Right hindlimb (tissue), 1 donor: ENCODE data around the gene RNU1-3.
"Not testable (repeated sequence)": the region's sequence is repeated elsewhere in the genome, so short reads cannot be mapped to it uniquely, and the experiment has no call there.

Experiments
- DNase-seq: peaks from one replicate; pipeline ENCODE4 v3.0.0-alpha.2; 2018

Gene RNU1-3

DNA sequence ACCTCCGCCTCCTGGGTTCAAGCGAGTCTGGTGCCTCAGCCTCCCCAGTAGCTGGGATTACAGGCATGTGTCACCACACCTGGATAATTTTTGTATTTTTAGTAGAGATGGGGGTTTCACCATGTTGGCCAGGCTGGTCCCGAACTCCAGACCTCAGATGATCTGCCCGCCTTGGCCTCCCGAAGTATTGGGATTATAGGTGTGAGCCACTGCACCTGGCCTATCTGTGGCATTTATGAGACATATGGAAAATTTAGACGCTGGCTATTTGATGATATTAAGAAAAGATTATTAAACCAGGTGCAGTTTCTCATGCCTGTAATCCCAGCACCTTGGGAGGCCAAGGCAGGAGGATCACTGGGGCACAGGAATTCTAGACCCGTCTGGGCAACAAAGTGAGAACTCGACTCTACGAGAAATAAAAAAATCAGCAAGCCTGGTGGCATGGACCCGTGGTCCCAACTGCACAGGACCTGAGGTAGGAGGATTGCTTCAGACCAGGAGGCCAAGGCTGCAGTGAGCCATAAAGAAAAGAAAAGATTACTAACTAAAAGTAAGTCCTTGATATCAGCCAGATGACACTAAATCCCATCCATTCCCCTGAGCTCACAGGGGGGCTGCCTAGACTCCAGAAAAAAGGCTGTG lies 30.1 kb downstream of the RNU1-3 start:
- peak; percentile 6 for DNase-seq

DNA sequence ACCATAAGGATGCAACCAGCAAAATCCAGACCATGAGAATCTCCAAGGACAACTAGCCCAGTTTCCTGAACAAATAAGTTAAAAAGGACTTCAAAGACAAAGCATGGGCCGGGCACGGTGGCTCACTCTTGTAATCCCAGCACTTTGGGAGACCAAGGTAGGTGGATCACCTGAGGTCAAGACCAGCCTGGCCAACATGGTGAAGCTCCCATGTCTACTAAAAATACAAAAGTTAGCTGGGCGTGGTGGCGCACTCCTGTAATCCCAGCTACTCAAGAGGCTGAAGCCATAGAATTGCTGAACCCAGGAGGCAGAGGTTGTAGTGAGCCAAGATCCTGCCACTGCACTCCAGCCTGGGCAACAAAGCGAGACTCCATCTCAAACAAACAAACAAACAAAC lies 30.8 kb downstream of the RNU1-3 start:
- DNase-seq: not testable (repeated sequence)

DNA sequence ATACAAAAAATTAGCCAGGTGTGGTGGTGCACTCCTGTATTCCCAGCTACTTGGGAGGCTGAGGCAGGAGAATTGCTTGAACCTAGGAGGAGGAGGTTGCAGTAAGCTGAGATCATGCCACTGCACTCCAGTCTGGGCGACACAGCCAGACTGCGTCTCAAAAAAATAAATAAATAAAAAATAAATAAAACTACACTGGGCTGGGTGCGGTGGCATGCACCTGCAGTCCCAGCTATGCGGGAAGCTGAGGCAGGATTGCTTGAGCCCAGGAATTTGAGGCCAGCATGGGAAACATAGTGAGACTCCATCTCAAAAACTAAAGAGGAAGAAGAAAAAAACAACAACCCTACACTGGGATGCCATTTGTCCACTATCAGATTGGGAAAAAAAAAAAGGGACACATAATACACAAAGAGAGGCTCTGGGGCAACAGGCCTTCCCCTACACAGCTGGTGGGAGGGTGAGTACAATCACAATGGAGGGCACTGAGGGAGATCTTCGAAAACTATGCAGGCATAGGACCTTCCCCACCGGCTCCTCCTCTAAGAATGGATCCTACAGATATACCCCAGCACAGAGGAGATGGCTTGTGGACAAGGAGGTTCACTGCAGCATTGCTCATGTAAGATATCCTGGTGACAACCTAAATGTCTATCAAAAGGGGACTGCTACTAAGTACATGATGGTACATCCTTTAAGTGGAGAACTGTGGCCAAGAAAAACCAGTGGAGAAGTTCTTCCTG lies 33.0 kb downstream of the RNU1-3 start:
- not testable (repeated sequence) for DNase-seq

DNA sequence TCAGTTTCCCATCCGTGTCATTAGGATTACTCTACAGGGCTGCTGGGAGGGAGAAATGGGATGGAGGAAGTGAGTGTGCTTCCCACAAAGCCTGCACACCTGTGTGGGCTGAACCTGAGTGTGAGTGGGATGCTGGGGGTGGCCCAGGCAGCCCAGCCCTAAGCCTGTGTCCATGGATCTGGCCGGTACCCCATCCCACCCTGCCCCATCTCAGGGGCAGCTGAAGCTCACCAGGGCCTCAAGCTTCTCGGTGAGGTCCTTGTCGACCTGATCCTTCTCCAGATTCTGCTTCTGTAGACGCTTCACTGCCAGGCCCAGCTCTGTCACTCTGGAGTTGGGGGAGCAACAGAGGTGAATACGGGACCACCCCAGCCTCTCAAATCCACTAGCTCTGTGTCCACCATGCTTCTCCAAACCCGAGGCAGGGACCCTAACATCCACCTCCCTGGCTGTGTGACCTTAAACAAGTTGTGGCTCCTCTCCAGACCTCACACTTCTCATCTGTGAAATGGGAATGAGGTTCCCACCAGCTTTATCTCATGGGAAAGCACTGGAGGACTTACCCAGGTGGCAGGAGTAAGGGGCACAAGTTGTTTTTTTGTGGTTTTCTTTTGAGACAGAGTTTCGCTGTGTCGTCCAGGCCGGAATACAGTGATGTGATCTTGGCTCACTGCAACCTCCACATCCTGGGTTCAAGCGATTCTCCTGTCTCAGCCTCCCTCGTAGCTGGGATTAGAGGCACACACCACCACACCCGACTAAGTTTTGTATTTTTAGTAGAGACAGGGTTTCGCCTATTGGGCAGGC lies 34.5 kb downstream of the RNU1-3 start:
- DNase-seq: not testable (repeated sequence)

DNA sequence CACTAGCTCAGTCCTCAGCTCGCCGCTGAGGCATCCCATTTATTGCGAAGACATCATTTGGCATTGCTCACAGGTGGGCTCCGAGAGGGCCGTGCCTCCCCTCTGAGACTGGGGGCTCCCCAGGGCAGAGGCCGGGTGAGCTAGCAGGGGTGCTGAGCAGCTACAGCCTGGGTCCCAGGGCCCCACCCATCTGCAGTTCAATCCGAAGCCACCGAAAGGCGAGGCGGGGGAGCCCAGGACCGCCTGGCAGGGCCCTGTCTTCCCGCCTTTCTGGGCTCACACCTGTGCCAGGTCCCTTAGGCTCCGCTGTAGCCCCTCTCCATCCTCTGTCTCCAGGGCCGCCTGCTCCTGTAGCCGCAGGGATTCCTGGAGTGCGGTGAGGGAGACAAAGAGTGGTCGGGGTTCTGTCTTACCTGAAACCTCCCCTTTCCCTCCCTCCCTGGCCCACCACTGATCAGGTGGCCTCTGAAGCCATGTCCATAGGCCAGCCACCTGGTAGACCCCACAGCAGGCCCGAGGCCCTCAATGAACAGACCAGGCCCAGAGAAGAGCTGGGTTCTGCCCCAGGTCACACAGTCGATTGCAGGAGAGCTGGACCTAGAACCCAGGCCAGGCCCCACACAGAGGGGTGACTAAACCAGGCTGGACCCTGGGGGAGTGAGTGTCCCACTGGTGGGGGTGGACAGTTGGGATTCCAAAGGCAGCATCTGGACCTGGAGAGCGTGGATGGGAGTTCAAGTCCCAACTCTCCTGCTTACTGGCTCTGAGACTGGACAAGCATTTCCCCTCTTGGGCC lies 35.3 kb downstream of the RNU1-3 start:
- no peak for DNase-seq

DNA sequence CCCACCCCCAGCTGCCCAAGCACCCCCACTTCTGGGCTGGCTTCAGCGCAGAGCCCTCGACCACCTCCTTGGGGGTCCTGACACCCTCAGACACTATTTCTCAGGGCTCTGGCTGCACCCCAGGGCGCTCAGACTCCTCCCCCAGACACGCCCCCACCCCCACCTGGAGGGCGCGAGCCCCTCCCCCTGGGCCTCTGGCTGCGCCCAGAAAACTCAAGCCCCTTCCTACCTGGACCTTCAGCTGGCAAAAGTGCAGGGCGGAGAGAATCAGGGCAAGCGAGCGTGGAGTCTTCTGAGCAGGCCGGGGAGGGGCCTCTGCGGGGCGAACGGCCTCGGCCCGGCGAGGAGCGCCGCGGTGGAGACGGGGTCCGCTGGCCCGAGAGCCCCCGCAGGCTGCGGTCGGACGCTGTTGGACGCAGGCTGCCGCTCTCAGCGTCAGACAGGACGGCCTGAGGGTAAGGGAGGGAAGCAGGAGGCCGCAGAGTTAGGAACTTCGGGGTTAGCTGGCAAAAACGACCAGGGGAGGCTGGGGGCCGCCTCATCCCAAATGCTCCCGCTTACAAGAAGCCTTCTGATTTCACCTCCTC lies 36.0 kb downstream of the RNU1-3 start:
- no peak for DNase-seq

DNA sequence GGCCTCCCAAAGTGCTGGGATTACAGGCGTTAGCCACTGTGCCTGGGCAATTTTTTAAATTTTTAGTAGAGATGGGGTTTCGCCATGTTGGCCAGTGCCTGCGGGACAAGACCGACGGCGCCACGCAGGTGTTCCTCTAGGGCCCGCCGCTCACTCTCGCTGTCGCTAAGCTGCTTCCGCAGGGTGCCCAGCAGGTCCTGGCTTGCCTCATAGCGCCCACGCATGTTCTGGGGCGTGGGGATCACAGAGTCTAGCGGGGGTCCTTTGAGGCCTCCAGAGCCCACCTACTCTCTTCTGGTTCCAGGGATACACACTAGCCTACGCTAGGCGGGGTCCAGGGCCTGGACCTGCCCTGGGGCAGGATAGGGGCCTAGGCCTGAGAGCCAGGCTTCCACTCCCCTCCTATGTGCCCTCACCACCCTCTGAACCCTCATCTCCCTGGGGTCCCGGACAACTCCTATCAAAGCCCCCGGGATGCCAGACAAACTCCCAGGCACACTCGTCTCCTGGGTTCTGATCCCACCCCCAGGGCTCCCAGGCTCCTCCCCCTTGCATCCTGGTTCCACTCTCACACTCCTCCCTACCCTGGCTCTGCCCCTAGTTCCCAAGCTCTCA lies 36.7 kb downstream of the RNU1-3 start:
- not testable (repeated sequence) for DNase-seq

DNA sequence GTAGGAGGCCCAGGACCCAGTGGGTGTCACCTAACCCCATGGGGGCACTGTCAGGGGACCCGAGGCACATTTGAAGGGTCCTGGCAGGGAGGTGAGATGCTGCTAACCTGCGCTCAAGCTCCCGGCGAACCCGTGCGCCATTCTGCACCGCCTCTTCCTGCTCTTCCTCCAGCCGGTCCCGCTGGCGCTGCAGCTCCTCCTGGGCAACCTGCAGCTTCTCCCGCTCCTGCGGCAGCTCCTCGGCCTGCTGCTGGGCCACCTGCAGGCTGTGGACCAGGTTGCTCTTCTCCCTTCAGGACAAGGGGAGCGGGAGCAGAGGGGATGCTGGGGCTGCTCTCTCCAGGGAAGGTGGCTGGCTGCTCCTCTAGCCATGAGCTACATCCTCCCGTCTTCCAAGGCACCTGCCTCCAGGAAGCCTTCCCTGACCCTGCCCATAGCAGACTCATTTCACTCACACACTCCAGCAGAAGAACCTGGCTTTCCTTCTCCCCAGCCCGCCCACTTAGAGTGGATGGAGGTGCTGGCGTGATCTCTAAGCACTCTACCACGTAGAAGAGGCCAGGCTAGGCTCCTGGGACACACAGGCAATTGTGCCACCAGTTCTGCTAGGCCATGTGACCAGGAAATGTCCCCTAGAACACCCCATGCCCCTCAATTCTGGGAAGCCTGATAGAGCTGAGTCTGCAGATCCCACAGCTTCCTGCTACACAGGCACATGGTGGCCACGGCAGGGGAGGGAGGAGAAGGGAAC lies 38.2 kb downstream of the RNU1-3 start:
- no peak for DNase-seq

DNA sequence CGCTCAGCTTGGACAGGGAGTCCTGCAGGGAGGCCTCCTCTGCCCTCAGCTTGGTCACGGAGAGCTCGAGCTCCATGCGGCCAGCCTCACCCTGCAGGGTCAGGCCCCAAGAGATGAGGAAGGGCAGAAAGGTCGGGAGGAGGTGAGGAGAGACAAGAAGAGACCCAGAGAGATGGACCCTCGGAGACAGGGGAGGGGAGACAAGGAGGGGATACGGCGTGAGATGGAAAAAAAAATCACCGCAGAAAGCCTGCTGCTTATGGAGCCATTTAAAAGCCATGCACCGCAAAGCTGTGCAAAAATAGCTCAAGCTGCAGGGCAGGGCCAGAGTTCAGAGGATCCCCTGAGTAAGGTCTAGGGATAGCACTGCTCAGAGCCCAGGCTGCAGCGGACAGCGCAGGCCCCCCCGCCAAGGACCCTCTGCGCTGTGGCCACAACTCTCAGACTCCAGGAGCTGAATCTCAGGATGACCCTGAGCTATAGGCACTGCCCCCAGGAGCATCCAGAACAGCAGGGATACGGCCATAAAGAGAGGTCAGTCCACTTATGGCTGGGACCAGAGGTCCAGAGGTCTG lies 40.3 kb downstream of the RNU1-3 start:
- not testable (repeated sequence) for DNase-seq

DNA sequence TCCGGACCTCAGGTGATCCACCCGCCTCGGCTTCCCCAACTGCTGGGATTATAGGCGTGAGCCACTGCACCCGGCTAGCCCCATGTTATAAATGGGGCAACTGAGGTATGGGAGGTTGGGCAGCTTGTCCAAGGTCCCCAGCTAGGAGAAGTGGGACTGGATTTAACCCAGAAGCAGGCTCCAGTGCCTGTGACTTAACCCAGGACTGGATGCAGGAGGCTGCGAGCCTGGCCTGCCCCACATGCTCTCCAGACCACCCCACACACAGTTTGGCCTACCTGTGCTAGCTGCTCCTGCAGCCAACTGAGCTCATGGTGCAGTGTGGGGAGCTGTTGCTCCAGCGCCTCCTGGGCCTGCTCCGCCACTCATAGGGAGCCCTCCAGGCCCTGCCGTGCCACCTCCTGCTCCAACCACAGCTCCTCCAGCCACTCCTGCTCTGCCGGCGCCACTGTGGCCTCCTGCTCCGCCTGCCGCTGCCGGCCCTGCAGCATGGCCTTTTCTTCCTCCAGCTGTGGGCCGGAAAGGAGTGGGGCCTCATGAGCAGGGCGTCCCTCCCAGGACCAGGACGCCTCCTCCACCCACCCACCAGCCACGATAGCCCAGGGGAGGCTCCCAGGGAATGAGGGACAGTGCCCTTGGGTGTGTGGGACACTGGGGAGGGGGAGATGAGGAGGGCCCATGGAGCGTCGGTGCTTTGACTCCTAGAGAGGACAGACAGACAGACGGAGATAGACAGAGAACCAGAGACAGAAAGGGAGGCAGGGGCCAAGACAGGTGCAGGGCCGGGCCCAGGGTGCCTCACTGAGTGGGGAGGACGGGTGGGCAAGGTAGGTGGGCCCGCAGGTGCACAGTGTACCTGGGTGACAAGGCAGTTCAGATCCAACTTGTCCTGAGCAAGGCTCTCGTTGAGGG lies 41.0 kb downstream of the RNU1-3 start:
- DNase-seq: no peak

DNA sequence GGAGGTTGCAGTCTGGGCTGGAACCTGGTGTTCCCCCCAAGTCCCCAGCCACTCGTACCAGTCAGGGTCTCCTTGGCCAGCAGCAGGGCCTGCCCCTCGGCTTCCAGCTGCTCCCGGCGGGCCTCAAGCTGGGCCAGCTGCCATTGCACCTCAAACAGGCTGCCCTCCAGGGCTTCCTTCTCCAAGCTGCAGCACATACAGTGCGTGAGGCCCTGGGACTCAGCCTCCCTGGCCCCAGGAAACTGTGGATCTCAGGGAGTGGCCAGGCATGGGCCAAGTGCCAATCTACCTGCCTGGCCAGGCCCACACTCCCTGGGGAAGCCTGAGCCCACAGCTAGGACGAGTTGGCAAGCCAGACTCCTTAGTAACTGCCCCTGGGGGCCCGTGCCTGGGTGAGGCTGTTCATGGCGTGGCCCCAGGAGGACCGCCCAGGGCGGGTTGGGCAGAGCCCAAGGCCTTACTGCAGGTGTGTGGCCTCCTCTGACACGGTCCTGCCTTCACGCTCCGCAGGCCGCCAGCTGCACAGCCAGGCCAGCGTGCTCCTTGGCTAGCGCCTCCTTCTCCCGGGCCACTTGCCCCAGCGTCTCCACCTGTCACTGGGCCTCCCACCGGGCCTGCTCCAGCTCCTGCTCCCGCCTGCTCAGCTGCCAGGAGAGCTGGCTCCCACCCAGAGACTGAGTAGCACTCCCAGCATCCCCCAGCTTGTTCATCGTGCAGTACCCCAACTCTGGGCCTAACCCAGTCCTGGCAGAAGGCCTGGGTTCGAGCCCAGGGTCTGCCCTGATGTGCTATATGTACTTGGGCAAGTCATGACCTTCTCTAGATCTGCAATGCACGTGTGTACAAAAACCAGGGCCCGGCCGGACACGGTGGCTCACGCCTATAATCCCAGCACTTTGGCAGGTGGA lies 42.7 kb downstream of the RNU1-3 start:
- DNase-seq: peak; percentile 82

DNA sequence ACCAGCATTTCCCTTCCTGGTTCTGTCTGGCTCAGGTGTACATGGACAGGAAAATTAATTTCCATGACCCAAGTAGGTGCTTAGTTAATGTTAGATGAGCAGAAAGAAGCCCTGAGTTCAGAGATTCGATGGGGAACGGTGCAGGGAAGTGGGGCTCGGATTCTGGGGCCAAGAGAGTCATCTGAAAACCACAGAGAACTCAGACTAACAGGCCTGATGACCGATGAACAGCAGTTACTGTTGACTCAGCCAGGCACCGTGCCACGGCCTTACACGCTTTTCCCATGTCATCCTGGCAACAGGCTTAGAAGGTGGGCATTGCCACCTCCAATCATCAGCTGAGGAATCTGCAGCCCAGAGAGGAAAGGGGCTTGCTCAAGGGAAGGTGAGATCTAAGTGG lies 43.4 kb downstream of the RNU1-3 start:
- not testable (repeated sequence) for DNase-seq

DNA sequence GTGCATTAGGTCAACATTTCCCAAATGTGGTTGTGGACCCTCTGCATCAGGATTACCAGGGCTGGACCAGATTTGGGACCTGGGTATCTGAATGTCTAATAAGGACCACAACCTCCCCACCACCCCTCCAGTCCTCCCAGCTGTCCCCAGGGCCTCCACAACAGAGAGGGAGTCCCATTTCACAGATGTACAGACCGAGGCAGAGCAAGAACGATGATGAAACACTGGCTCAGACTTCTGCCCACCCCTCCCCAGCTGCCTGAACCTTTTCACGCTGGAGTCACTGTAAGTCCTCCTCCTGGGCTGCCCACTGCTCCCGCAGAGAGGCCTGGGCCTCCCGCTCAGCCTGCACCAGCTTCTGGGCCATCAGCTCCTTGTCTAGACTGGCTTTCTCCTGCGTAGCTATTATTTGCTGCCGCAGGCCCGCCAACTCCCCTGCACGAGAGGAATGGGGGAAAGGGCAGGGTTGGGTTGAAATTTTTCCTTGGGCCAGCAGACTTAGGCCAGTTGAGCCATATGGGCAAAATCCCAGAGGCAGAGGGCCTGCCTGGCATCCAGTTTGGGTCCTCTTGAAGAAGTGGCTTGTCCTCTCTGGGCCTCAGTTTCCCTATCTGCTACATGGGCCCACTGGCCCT lies 45.0 kb downstream of the RNU1-3 start:
- not testable (repeated sequence) for DNase-seq

DNA sequence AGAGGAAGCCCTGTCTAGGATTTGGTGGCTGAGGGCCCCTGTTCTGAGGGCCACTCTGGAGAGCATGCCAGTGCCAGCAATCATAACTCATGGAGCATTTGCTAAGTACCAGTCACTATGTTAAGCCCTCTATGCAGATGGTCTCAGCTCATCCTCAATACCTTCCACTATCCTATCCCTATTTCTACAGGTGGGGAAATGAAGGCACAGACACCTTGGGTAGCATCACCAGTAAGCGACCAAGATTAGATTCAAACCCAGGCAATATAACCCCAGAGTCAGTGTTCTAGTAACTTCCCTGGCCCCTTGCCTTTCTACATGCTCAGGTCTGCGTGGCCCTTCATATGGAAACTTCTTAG lies 45.5 kb downstream of the RNU1-3 start:
- no peak for DNase-seq

DNA sequence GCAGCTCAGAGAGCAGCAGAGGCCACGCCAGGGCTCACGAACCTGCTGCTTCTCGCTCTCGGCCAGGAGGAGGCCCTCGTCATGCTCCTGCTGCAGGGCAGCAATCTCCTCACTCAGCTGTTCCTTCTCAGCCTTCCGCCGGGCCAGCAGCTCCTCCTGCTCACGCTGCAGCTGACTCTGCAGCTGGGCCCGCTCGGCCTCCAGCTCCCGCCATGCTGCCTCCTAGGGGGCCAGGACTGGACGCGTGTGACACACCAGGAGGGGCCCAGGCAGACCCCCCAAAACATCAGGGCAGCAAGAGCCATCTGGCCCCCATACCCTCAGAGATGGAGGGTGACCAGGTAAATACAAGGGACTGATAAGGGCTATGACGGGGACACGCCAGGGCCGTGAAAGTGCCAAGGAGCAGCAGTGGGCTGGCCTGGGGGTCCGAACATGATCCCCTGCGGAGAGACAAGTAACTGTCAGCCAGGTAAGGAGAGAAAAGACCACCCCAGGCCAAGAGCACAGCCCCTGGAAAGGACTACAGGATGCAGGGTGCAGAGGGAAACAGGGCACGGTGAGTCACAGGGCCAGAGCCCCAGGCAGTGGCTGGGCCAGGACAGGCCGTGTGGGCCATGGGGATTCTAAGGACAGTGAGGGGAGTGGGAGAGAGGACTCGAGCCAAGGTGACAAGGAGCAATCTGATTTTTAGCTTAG lies 46.8 kb downstream of the RNU1-3 start:
- DNase-seq: peak; percentile 79

DNA sequence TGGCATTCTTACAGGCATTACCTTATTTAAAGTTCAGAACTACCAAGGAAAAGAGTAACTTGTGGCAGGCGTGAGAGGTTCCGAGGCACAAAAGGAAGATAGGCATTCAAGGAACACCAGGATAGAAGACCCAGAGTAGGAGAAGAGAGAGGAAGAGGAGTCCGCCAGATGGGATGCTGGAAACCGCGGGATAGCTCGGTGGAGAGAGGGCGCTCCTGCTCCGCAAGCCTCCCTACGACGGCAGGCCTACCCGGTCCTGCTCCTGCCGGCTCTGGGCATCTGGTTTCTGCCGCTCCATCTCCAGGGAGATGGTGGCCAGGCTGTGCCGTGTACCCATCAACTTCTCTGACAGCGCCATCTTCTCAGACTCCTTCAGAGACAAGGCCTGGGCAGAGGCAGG lies 48.0 kb downstream of the RNU1-3 start:
- no peak for DNase-seq

DNA sequence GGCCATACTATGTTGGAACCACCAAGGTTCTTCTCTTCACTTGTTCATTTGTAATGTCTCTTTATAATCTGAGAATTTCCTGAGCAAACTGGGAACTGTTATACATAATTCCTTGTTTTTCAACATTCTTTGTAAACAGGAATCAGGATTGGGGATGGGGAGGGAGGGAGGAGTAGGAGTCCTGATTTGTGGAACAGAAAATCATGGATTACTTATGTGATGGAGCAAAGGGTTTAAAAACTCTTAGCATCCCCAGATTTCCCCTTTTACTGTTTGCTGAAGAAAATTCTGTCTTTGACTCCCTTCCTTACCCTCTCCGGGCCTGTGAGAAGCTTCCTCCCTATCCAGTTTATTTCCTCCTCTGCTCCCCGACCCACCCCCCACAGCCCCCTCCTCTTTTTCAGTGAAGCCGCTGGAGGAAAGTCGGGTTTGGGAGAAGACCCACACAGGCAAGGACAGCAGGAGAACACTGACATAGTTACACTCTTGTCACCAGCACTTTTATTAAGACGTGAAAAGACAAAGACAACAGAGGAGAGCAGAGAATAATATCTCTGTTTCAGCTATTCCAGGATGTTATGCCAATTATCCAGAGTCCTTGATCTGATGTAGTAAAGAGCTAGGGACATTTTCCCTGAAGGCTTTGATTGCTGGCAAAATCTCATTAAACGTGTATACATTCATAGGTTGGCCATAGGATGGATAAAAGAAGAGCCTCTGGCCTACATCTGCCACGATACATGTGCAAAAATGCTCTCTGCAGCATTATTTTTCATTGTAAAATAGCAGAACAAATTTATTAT lies 48.8 kb downstream of the RNU1-3 start:
- no peak for DNase-seq
